SK-N-SH (cell line): ENCODE results near the gene MECP2.

ENCODE experiments used
- CHD2 ChIP-seq: fragments of 150-350 bp; IDR thresholded peaks from 2 replicates; pipeline ENCODE4 v1.6.1; 2018; ENCODE audit warnings: low read length; ENCODE audit not compliant: partially characterized antibody
- EZH2phosphoT487 ChIP-seq: fragments of 200-600 bp; sonication (generic); IDR thresholded peaks from 2 replicates; pipeline ENCODE4 v1.6.1; 2017; ENCODE audit warnings: low read depth, mixed run types, mild to moderate bottlenecking, antibody characterized with exemption, moderate library complexity, borderline replicate concordance
- GABPA ChIP-seq: IDR thresholded peaks from 2 replicates; pipeline ENCODE4 v1.4.0; 2012; ENCODE audit warnings: low read depth, mild to moderate bottlenecking
- POLR2AphosphoS5 ChIP-seq: IDR thresholded peaks from 2 replicates; pipeline ENCODE4 v1.6.1; 2012; ENCODE audit warnings: low read depth, low read length
- RAD21 ChIP-seq: IDR thresholded peaks from 2 replicates; pipeline ENCODE4 v1.6.1; 2012; ENCODE audit warnings: mild to moderate bottlenecking, low read length
- RCOR1 ChIP-seq: fragments of 150-350 bp; IDR thresholded peaks from 2 replicates; pipeline ENCODE4 v1.6.1; 2017; ENCODE audit warnings: antibody characterized with exemption, low read length
- RFX5 ChIP-seq: IDR thresholded peaks from 2 replicates; pipeline ENCODE4 v1.6.1; 2012; ENCODE audit warnings: mild to moderate bottlenecking, improper control_type of control experiment, low read length
- SIN3A ChIP-seq: IDR thresholded peaks from 2 replicates; pipeline ENCODE4 v1.6.1; 2012; ENCODE audit warnings: low read depth, mild to moderate bottlenecking, low read length, moderate library complexity, borderline replicate concordance
- TCF12 ChIP-seq: IDR thresholded peaks from 2 replicates; pipeline ENCODE4 v1.4.0; 2012
- YY1 ChIP-seq: IDR thresholded peaks from 2 replicates; pipeline ENCODE4 v1.4.0; 2012; ENCODE audit warnings: low read depth, mild to moderate bottlenecking
- TF ChIP-seq, protein P1 (sequence below): fragments of 200-600 bp; sonication (generic); IDR thresholded peaks from 2 replicates; pipeline ENCODE4 v1.6.1; 2017; ENCODE audit warnings: antibody characterized with exemption, mild to moderate bottlenecking, moderate library complexity
- TF ChIP-seq, protein P2 (sequence below): IDR thresholded peaks from 2 replicates; pipeline ENCODE4 v1.6.1; 2012; ENCODE audit warnings: mild to moderate bottlenecking, low read depth, low read length, moderate library complexity
- TF ChIP-seq, protein P3 (sequence below): fragments of 150-350 bp; IDR thresholded peaks from 2 replicates; pipeline ENCODE4 v1.6.1; 2017; ENCODE audit warnings: antibody characterized with exemption, low read length, low read depth, borderline replicate concordance
- TF ChIP-seq, protein P4 (sequence below): IDR thresholded peaks from 2 replicates; pipeline ENCODE4 v1.4.0; 2012; ENCODE audit warnings: low read depth, borderline replicate concordance

DNA sequence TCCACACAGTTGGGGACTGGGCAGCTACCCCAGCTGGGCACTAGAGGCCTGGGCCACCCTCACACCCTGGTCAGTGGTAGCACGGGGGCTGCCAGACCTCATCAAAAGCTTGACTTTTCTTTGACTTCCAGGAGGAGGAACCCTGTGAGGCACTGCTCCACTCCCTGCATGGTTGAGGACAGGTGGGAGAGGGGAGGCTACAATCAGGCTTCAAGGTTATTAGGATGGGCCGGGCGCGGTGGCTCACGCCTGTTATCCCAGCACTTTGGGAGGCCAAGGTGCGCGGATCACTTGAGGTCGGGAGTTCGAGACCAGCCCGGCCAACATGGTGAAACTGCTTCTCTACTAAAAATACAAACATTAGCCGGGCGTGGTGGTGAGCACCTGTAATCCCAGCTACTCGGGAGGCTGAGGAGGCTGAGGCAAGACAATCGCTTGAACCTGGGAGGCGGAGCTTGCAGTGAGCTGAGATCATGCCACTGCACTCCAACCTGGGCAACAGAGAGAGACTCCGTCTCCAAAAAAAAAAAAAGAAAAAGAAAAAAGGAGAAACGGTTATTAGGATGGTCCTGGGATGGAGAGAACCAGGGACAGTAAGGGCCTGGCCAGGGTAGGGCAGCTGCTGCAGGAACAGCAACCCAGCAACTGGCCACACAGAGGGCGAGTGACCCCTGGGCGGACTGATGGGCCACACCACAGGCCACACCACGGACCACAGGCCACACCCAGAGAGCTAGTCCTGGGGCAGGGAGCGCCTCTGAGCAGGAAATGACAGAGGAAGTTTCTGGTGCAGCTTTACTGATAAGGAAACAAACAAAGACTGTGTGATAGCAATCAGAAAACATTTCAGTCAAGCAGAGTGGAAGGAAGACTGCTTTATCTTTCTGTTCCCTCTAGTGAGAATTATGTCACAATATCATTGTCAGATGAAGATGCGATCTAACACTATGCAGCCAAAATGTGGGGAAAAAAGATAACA lies 26.0 kb upstream of the MECP2 start:
- TF ChIP-seq POLR2AphosphoS5 = no peak
- TF ChIP-seq, protein P1, sequence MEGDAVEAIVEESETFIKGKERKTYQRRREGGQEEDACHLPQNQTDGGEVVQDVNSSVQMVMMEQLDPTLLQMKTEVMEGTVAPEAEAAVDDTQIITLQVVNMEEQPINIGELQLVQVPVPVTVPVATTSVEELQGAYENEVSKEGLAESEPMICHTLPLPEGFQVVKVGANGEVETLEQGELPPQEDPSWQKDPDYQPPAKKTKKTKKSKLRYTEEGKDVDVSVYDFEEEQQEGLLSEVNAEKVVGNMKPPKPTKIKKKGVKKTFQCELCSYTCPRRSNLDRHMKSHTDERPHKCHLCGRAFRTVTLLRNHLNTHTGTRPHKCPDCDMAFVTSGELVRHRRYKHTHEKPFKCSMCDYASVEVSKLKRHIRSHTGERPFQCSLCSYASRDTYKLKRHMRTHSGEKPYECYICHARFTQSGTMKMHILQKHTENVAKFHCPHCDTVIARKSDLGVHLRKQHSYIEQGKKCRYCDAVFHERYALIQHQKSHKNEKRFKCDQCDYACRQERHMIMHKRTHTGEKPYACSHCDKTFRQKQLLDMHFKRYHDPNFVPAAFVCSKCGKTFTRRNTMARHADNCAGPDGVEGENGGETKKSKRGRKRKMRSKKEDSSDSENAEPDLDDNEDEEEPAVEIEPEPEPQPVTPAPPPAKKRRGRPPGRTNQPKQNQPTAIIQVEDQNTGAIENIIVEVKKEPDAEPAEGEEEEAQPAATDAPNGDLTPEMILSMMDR = no peak
- TF ChIP-seq RFX5 = no peak
- no peak for TF ChIP-seq RAD21
- no peak for TF ChIP-seq EZH2phosphoT487
- TF ChIP-seq, protein P2, sequence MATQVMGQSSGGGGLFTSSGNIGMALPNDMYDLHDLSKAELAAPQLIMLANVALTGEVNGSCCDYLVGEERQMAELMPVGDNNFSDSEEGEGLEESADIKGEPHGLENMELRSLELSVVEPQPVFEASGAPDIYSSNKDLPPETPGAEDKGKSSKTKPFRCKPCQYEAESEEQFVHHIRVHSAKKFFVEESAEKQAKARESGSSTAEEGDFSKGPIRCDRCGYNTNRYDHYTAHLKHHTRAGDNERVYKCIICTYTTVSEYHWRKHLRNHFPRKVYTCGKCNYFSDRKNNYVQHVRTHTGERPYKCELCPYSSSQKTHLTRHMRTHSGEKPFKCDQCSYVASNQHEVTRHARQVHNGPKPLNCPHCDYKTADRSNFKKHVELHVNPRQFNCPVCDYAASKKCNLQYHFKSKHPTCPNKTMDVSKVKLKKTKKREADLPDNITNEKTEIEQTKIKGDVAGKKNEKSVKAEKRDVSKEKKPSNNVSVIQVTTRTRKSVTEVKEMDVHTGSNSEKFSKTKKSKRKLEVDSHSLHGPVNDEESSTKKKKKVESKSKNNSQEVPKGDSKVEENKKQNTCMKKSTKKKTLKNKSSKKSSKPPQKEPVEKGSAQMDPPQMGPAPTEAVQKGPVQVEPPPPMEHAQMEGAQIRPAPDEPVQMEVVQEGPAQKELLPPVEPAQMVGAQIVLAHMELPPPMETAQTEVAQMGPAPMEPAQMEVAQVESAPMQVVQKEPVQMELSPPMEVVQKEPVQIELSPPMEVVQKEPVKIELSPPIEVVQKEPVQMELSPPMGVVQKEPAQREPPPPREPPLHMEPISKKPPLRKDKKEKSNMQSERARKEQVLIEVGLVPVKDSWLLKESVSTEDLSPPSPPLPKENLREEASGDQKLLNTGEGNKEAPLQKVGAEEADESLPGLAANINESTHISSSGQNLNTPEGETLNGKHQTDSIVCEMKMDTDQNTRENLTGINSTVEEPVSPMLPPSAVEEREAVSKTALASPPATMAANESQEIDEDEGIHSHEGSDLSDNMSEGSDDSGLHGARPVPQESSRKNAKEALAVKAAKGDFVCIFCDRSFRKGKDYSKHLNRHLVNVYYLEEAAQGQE = no peak
- TF ChIP-seq, protein P3, sequence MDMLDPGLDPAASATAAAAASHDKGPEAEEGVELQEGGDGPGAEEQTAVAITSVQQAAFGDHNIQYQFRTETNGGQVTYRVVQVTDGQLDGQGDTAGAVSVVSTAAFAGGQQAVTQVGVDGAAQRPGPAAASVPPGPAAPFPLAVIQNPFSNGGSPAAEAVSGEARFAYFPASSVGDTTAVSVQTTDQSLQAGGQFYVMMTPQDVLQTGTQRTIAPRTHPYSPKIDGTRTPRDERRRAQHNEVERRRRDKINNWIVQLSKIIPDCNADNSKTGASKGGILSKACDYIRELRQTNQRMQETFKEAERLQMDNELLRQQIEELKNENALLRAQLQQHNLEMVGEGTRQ = no peak
- no peak for TF ChIP-seq GABPA
- TF ChIP-seq RCOR1 = no peak
- no peak for TF ChIP-seq YY1
- TF ChIP-seq CHD2 = no peak
- TF ChIP-seq SIN3A = no peak
- TF ChIP-seq, protein P4, sequence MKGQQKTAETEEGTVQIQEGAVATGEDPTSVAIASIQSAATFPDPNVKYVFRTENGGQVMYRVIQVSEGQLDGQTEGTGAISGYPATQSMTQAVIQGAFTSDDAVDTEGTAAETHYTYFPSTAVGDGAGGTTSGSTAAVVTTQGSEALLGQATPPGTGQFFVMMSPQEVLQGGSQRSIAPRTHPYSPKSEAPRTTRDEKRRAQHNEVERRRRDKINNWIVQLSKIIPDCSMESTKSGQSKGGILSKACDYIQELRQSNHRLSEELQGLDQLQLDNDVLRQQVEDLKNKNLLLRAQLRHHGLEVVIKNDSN = no peak
- TF ChIP-seq TCF12 = no peak
